Measurements from ENCODE around the gene NLRC5. TPM values are rescaled to one million over a fixed set of nuclear protein-coding genes. Genes with fewer than 3 reads are reported as not detected.

Gene NLRC5
- total and polyA plus RNA-seq, 2 donors, result 10.7 to 13.3 TPM

DNA sequence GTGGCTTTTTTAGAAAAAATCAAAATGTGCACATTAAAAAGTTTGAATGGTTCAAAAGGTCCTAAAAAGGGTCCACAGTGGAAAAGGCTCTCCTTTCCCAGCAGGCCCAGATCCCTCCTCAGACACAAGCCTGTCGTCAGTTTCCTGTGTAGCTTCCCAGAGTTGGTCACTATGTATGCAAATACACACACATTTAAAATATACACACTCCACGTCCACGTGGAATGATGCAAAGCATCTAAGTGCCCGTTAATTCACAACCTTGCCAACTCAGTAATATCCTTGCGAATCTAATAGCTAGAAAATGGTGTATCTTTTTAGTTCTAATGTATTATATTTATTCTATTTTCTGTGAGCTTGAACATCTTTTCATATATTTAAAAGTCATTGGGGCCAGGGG lies 17.7 kb downstream of the NLRC5 start:
- Histone ChIP-seq H3K4me1 (ENCODE audit: insufficient read depth) (no peaks in the 10 kb centered on the region), H3K36me3 (ENCODE audit: insufficient read depth) (no peaks in the 10 kb centered on the region), H3K27ac (ENCODE audit: low read depth) (no peak overlapping the region), H3K4me3 (ENCODE audit: low read depth, low read length) (no peak overlapping the region)
- WGBS, result 84% methylated on average over 5 of the region's 5 CpGs
- no peak for DNase-seq (ENCODE audit: extremely low spot score)

DNA sequence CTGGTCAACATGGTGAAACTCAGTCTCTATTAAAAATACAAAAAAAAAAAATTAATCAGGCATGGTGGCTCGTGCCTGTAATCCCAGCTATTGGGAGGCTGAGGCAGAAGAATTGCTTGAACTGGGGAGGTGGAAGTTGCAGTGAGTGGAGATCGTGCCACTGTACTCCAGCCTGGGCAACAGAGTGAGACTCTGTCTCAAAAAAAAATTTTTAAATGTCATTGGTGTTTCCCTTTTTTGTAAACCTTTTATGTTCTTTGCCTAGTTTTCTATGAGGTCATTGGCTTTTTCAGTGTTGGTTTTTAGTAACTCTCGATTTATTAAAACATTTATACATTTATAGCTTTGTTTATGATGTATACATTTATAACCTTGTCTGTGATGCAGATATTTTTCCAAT lies 18.2 kb downstream of the NLRC5 start:
- Histone ChIP-seq H3K27ac (ENCODE audit: low read depth) (no peak overlapping the region), H3K36me3 (ENCODE audit: insufficient read depth) (no peaks in the 10 kb centered on the region), H3K4me1 (ENCODE audit: insufficient read depth) (no peaks in the 10 kb centered on the region), H3K4me3 (ENCODE audit: low read depth, low read length) (no peak overlapping the region)
- no peak for DNase-seq (ENCODE audit: extremely low spot score)
- 81% methylated on average over 3 of the region's 3 CpGs for WGBS

DNA sequence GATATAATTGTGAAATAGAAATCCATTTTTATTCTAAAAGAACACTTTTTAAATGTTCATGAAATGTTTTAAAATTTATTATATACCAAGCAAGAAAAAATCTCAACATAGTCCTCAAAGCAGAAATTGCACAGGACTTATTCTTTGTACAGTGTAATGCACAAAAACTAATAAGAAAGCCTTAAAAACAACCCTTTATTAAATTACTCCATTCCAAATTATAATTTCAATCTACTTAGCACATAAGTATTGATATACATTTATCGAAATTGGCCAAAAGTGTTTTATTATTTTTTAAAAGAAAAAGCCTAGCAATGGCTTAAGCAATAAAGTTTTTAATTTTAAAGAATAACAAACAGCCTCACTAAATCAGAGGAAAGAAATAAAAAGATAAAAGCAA lies 19.1 kb downstream of the NLRC5 start:
- no peak overlapping the region for H3K27ac ChIP-seq (ENCODE audit: low read depth)
- DNase-seq (ENCODE audit: extremely low spot score), result no peak
- H3K4me3 ChIP-seq (ENCODE audit: low read depth, low read length), result no peak overlapping the region
- H3K4me1 ChIP-seq (ENCODE audit: insufficient read depth), result no peaks in the 10 kb centered on the region
- 98% methylated on average over 1 of the region's 1 CpG for WGBS
- H3K36me3 ChIP-seq (ENCODE audit: insufficient read depth), result no peaks in the 10 kb centered on the region

DNA sequence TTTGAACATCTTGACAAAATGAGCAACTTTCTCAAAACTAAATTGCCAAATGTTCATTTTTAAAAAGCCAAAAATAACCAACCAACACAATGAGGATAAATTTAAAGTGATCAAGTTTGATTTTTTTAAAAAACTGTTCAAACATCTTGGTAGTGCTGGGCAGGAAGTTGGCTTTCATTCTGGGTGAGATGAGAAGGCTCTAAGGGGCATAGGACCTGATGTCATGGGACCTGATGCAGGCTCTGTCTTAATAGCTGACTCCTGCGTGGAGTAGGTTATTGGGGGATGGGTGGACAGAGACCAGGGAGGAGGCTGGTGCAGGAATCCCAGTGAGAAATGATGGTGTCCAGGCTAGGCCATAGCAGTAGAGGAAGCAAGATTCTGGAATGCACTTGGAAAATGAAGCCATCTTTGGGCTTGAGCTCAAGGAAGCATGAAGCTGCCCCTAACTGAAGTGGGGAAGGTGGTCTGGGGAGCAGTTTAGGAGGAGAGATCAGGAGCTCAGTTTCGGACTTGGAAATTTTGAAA lies 20.4 kb downstream of the NLRC5 start:
- no peaks in the 10 kb centered on the region for H3K36me3 ChIP-seq (ENCODE audit: insufficient read depth)
- no peak overlapping the region for H3K4me3 ChIP-seq (ENCODE audit: low read depth, low read length)
- H3K4me1 ChIP-seq (ENCODE audit: insufficient read depth), result no peaks in the 10 kb centered on the region
- H3K27ac ChIP-seq (ENCODE audit: low read depth), result no peak overlapping the region
- WGBS, result 90% methylated on average over 2 of the region's 2 CpGs
- DNase-seq (ENCODE audit: extremely low spot score), result no peak

DNA sequence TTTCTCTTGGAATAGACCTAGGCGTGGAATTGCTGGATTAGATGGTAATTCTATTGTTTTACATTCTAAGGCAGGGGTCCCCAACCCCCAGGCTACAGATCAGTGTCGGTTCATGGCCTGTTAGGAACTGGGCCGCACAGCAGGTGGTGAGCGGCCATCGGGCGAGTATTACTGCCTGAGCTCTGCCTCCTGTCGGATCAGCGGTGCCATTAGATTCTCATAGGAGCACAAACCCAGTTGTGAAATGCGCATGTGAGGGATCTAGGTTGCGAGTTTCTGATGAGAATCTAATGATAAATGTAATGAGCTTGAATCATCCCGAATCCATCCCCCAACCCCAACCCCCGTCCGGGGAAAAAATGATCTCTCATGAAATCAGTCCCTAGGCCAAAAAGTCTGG lies 23.0 kb downstream of the NLRC5 start:
- H3K27ac ChIP-seq (ENCODE audit: low read depth), result no peak overlapping the region

DNA sequence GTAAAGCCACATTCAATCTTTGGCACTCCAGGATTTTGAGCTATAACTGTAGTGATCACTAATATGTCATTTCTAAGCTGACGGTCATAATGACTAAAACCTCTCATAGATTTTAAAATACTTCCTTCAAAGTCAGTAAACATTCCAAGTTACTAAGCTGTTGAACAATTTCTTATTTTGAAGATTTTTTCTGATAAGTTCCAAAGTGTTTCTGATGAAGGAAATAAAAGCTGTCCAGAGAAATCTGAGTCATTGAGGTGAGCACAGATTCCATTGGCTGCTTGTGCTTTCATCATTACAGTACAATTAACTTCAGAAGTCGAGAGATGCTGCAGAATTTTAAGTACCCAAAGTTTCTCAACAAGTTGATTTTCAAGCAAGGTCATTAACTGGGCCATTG lies 23.9 kb downstream of the NLRC5 start:
- H3K27ac ChIP-seq (ENCODE audit: low read depth), result no peak overlapping the region
- 70% methylated on average over 2 of the region's 2 CpGs for WGBS

More for the DNA sequence above, 23.0 kb downstream of the NLRC5 start:
- whole genome bisulfite sequencing, result 87% methylated on average over 13 of the region's 13 CpGs
- Histone ChIP-seq H3K4me1 (ENCODE audit: insufficient read depth) (no peaks in the 10 kb centered on the region), H3K4me3 (ENCODE audit: low read depth, low read length) (no peak overlapping the region), H3K36me3 (ENCODE audit: insufficient read depth) (no peaks in the 10 kb centered on the region)
- no peak for DNase-seq (ENCODE audit: extremely low spot score)

DNA sequence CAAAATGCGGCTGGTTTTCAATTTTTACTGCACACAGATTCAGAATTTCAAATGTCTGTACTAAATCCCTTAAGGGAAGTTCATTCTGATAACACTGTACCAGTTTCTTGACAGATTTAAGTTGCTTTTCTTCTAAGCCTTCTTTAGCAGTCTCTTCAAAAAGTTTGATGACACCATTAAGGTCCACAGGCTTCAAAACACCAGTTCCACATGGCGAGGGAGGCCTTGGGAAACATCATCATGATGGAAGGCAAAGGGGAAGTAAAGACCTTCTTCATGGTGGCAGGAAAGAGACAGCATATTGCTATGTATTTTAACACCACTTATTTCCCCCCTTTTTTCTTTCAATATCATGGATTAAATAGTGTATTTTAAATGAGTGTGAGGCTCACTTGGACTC lies 24.5 kb downstream of the NLRC5 start:
- DNase-seq (ENCODE audit: extremely low spot score), result no peak
- no peaks in the 10 kb centered on the region for H3K4me1 ChIP-seq (ENCODE audit: insufficient read depth)
- no peak overlapping the region for H3K4me3 ChIP-seq (ENCODE audit: low read depth, low read length)
- no peak overlapping the region for H3K27ac ChIP-seq (ENCODE audit: low read depth)
- no peaks in the 10 kb centered on the region for H3K36me3 ChIP-seq (ENCODE audit: insufficient read depth)
- WGBS, result 68% methylated on average over 2 of the region's 2 CpGs

More for the DNA sequence above, 23.9 kb downstream of the NLRC5 start:
- H3K36me3 ChIP-seq (ENCODE audit: insufficient read depth), result no peaks in the 10 kb centered on the region
- H3K4me3 ChIP-seq (ENCODE audit: low read depth, low read length), result no peak overlapping the region
- H3K4me1 ChIP-seq (ENCODE audit: insufficient read depth), result no peaks in the 10 kb centered on the region
- DNase-seq (ENCODE audit: extremely low spot score), result no peak

DNA sequence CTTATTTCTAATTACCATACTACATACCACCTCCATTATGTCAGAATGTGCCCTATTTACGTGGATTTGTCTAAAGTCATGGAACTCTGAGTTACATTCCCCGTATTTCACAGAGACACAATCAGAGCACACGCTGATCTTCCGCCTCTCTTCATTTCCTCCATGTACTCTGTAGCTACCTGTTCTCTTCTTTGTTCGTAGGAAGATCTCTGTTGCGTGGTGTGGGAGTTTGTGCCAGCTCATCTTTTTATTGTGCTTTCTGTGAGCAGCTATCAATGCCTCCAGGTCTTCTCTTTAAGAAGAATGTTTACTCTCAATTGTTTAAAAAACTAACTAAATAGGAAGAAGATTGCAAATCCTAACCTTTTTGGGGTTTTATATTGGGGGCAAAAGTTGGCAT lies 26.9 kb downstream of the NLRC5 start:
- H3K36me3 ChIP-seq (ENCODE audit: insufficient read depth), result peaks cover 2% of the 10 kb centered on the region
- H3K4me3 ChIP-seq (ENCODE audit: low read depth, low read length), result no peak overlapping the region
- WGBS, result 92% methylated on average over 6 of the region's 6 CpGs
- DNase-seq (ENCODE audit: extremely low spot score), result no peak
- H3K4me1 ChIP-seq (ENCODE audit: insufficient read depth), result no peaks in the 10 kb centered on the region
- H3K27ac ChIP-seq (ENCODE audit: low read depth), result no peak overlapping the region

DNA sequence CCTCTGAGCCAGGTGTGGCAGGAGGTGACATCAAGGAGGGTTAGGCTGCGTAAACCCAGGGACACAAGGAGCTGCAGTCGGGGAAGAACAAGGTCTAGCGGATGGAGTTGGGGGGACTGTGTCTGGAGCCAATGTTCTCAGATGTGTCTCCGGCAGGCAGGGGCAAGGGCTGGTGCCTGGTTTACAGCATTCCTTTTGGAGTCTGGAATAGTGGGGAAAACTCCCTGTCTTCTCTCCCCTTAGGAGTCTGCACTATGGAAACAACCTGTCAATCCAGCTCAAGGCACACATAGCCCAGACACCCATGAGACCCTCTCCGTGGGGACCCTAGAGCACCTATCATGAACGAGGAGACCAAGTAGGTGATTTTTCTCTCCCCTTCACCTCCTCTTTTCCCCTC lies 27.5 kb downstream of the NLRC5 start:
- no peaks in the 10 kb centered on the region for H3K4me1 ChIP-seq (ENCODE audit: insufficient read depth)

DNA sequence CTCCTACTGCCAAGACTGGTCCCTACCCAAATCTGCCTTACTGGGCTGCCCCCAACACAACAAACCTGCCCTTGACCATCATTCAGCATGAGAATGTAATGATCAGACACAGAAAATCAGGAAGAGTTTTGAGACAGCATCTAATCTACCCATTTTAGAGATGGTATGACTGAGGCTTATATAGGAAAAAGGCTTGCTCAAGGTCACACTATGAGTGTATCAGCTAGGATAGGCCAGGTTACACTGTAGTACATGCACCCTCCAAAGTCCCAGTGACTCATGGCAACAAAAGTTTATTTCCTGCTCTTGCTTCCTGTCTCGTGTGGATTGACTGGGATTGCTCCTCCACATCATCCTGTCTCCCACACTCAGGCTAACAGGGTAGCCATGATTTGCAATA lies 27.9 kb downstream of the NLRC5 start:
- Histone ChIP-seq H3K4me1 (ENCODE audit: insufficient read depth) (no peaks in the 10 kb centered on the region), H3K36me3 (ENCODE audit: insufficient read depth) (peaks cover 2% of the 10 kb centered on the region), H3K27ac (ENCODE audit: low read depth) (no peak overlapping the region), H3K4me3 (ENCODE audit: low read depth, low read length) (no peak overlapping the region)
- 73% methylated on average over 1 of the region's 1 CpG for WGBS
- DNase-seq (ENCODE audit: extremely low spot score), result no peak

More for the DNA sequence above, 27.5 kb downstream of the NLRC5 start:
- Histone ChIP-seq H3K27ac (ENCODE audit: low read depth) (no peak overlapping the region), H3K4me3 (ENCODE audit: low read depth, low read length) (no peak overlapping the region), H3K36me3 (ENCODE audit: insufficient read depth) (peaks cover 2% of the 10 kb centered on the region)
- no peak for DNase-seq (ENCODE audit: extremely low spot score)
- WGBS, result 95% methylated on average over 6 of the region's 6 CpGs

DNA sequence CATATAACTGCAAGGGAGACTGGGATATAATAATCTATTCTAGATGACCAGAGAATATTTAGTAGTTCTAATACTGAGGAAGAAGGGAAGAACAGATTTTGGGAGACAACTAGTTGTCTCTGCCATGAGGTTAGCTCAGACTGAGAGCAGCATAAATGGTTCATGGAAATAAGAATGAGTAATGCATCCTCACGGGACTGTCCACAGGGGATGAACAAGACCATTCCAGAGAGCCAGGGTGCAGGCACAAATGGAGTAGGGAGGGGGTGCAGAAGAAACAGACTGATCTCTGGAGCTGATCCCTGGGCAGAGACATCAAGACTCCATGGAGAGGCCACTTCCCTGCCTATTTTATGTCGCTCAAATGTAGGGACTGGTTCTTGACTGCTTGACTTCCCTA lies 30.4 kb downstream of the NLRC5 start:
- WGBS, result 86% methylated on average over 2 of the region's 2 CpGs
- no peaks in the 10 kb centered on the region for H3K4me1 ChIP-seq (ENCODE audit: insufficient read depth)
- H3K27ac ChIP-seq (ENCODE audit: low read depth), result no peak overlapping the region
- H3K4me3 ChIP-seq (ENCODE audit: low read depth, low read length), result no peak overlapping the region
- peaks cover 2% of the 10 kb centered on the region for H3K36me3 ChIP-seq (ENCODE audit: insufficient read depth)
- no peak for DNase-seq (ENCODE audit: extremely low spot score)

DNA sequence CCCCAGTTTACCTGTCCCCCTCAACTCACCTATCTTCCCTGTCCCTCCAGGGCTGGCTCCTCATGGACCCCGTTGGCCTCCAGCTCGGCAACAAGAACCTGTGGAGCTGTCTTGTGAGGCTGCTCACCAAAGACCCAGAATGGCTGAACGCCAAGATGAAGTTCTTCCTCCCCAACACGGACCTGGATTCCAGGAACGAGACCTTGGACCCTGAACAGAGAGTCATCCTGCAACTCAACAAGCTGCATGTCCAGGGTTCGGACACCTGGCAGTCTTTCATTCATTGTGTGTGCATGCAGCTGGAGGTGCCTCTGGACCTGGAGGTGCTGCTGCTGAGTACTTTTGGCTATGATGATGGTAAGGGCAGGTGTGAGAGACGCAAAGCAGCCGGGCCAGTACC lies 31.3 kb downstream of the NLRC5 start:
- 90% methylated on average over 8 of the region's 8 CpGs for WGBS
- Histone ChIP-seq H3K36me3 (ENCODE audit: insufficient read depth) (peaks cover 2% of the 10 kb centered on the region), H3K4me1 (ENCODE audit: insufficient read depth) (no peaks in the 10 kb centered on the region), H3K4me3 (ENCODE audit: low read depth, low read length) (no peak overlapping the region), H3K27ac (ENCODE audit: low read depth) (no peak overlapping the region)
- DNase-seq (ENCODE audit: extremely low spot score), result no peak

DNA sequence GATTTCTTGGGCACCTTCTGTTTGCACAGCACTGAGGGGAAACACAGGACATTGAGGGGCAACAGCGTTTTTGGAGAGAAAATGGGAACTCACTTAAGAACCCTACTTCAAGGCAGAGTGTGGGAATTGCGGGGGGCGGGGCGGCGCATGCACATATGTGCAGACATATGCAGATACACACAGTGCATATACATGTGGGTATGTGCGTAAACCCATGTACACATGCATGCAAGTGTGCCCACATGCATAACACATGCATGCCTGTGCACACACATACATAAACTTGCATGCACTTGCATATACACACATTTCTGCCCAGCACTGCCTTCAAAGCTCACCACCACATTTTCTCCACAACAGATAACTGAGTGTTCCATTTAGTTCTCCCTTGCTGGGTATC lies 32.4 kb downstream of the NLRC5 start:
- DNase-seq (ENCODE audit: extremely low spot score), result no peak
- Histone ChIP-seq H3K4me3 (ENCODE audit: low read depth, low read length) (no peak overlapping the region), H3K27ac (ENCODE audit: low read depth) (no peak overlapping the region), H3K36me3 (ENCODE audit: insufficient read depth) (peaks cover 2% of the 10 kb centered on the region), H3K4me1 (ENCODE audit: insufficient read depth) (no peaks in the 10 kb centered on the region)
- WGBS, result 94% methylated on average over 6 of the region's 6 CpGs

DNA sequence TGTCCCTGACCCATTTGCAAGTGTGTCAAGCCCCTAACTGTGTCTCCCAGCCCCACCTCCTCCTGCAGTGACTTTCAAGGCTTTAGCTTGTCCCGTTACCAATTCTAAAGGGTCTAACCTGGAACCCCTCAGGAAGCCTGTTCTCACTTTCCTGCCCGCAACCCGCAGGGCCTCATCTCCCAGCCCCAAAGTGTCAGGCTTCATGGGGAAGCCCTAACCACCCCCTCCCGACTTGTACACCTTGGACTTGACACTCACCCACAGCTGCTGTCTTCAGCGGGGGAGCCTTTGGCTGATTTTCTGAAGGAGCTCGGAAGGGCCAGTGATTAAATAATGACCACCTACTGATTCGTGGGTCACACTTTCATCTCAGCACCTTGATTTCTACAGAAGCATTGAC lies 33.1 kb downstream of the NLRC5 start:
- Histone ChIP-seq H3K27ac (ENCODE audit: low read depth) (no peak overlapping the region), H3K36me3 (ENCODE audit: insufficient read depth) (peaks cover 2% of the 10 kb centered on the region), H3K4me3 (ENCODE audit: low read depth, low read length) (no peak overlapping the region), H3K4me1 (ENCODE audit: insufficient read depth) (no peaks in the 10 kb centered on the region)
- no peak for DNase-seq (ENCODE audit: extremely low spot score)
- WGBS, result 91% methylated on average over 7 of the region's 7 CpGs
